HG02571 (cell line): ENCODE results near the gene CDC42EP3.

Source experiments
- ATAC-seq: cut with Tn5 transposase; IDR thresholded peaks from one replicate; pipeline ENCODE4 v1.9.1; 2021; ENCODE audit warnings: mild to moderate bottlenecking, moderate library complexity; ENCODE audit not compliant: unreplicated experiment

The CDC42EP3 gene, protein sequence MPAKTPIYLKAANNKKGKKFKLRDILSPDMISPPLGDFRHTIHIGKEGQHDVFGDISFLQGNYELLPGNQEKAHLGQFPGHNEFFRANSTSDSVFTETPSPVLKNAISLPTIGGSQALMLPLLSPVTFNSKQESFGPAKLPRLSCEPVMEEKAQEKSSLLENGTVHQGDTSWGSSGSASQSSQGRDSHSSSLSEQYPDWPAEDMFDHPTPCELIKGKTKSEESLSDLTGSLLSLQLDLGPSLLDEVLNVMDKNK

DNA sequence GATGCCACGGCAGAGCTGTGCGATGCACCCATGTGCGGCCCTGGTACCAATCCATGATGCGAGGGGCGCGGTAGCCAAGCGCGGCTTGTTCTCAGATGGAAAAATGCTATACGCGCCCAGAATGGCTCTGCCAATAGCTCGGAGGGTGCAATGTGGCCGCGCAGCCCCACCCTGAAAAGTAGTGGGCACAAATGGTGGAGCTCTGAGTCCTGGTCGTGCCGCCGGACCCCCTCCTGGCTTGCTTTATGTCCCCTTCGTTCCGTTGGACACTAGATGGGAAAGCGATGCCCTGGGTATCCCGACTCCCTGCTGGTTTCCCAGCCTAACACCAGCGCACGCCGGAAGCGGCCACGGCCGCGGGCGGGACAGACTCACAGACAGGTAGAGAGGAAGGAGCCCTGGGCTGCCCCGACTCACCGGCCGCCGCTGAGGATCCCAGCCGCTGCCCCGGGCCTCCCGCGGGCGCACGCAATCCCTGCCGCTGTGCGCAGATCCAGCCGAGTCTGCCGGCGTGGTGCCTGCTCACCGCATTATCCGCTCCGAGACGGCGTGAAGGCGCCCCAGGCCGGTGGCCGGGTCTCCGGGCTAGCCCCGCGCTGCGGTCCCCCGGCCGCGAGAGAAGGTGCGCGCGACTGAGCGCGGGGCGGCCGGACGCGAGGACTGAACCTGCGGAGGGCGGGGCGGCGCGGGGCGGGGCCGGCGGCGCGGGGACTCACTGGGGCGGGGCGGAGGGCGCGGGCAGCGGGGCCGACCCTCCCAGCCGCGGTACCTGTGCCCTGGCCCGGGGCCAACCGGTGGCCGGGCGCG, at the start of gene CDC42EP3:
Gene CDC42EP3, minus strand, starts transcription at position 634 of the 807 bp plus-strand sequence. CDS start 25,055 bp downstream, outside the sequence.
- ATAC-seq = peak; percentile 52

DNA sequence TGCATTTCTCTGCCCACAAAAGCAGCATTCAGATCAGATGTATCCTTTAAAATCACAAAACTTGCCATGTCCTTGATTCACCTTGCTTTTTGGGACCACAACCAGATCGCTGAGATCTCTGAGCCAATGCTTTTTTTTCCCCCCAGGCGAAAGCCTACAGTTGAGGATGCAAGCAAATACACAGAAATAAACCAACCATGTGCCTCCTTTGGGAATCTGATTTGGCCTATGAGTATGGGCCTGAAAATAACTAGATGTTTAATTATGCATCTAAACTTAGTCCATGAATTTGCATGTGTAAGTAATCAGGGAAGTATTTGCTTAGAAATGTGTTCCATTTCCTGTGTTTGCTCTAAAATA, 49.7 kb upstream of the CDC42EP3 start:
- ATAC-seq = no peak

DNA sequence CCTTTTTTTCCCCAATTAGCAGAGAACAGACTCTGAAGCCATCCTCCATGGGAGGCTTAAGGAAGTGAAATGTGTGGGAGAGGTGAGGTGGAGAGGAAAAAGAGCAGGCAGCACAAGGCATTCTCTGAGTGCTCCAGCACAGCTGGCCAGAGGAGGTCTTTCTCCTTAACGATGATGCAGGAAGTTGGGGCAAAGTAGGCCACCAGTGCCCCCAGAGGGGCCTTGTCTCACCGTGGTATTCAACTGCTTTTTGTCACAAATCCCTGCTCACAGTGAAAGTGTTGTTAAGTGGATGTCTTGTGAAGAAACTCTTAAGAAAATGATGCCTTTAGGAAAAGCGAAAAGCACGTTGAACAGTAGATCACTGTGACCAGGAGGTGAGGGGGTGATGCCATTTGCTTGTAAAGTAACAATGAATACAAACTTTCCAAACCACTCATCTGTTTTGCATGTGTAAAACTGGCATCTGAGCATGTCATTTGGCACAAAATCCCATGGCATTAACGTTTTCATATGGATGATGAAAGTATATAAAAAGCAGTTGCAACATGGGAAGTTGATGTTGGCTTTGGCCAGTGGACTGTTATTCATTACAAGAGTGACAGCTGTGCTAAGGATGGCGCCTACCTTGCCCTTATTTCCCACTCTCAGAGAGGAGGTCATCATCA, 49.2 kb upstream of the CDC42EP3 start:
- no peak for ATAC-seq

DNA sequence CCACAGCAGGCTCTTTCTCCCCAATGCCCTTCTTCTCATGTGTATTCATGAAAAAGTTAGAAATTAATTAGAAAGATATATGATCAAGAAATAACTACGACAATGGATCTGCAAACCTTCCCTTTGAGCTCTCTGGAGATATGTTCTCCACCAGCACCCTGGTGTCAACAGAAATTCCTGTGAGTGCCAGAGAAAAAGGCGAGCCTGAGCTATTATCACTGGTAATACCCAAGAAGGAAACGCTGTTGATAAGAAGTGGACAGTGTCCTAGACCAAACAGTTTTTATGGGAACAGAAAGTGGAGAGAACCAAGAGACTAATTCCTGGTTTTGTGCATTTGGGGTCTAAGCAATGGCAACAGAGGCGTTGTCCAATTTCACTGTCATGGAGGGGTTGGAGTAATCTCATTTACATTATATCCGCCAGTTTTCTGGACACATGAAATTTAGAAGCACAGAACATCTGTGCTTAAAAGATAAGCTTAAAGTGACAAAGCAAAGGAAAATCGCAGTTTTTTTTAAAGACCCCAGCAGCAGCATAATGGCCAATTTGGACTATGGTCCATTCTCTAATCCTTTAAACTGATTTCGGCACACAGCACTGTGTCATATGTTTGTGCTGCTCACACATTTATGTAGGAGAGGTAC, 47.2 kb upstream of the CDC42EP3 start:
- ATAC-seq = no peak

DNA sequence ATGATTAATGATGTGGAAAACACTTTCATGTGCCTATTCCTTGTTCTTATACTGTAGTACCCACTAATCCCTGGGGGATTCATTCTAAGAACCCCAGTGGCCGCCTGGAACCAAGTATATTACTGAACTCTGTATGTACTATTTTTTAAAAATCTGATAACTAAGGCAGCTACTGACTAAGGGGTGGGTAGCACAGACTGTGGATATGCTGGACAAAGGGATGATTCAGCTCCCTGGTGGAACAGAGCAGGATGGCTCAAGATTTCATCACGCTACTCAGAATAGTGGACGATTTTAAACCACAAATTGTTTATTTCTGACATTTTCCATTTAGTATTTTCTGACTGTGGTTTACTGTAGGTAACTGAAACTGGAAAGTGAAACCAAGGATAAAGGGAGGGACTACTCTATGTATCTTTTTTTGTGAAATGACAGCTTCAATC, 41.8 kb upstream of the CDC42EP3 start:
- no peak for ATAC-seq

DNA sequence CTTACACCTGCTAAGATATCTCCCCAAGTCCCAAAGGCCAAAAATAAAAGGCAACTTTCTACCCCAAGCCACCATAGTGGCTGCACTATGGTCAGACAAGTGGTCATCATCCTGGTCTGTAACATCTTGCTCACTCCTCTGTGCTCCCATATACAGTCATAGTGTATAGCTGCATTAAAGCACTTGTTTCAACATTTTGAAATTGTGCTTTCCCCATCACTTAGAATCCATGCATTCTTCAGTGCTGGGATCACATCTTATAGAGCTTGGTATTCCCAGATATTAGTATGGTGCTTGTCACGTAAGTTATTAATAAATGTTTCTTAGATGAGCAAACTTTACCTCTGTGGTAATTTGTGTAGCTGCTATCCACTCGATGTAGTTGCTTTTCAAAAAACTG, 40.4 kb upstream of the CDC42EP3 start:
- no peak for ATAC-seq

DNA sequence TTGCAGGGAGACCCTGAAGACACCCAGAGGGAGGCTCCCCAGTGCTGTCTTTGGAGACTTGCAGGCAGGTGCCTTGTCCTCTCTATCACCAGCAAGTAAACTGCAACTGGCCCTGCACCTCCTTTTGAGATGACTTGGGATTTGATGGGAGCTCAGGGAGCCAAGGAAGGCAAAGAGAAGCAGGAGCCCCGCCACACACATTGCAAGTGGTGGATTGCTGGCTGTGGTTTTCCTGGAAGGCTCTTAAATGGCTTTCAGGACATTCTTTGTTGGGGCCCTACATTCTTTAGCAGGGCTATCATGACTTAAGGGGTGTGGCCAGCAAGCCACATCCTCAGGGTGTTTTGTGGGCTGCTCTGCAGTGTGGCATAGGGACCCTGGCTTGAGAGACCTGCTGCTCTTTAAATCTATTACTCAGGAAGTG, 39.9 kb upstream of the CDC42EP3 start:
- no peak for ATAC-seq

DNA sequence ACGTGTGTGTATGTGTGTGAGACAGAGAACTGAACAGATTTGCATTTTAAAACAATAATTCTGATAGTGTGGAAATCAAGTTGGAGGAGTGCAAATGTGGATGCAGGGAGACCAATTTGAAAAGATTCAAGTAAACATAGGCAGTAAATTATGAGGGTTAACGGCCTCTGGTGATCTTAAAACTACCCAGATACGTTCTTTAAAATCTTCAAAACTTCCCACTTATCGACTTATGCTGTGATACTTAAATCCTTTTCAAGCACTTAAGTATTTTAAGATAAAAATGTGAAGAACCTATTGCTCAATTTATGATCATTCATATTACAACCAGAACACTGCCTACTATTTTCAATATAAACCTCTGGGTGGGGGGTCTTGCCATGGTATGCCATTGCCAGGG, 37.7 kb upstream of the CDC42EP3 start:
- ATAC-seq = no peak

DNA sequence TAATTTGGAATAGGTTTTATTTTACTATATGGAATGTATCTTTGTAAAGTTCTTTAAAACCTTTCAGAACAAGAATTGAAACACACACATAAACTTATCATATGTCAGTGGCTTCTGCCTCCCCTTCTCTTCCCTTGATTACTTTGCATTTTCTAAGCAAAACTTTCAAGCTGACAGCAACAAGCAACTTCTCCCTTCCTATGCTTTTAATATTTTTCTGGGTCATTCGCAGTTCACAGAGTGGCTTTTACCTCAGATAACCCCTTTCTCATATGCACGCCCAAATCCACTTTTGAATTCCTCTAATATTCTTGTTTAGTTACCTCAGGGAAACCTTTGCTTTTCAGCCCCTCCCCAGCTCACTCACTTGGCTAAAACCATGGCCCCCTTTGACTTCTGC, 36.7 kb upstream of the CDC42EP3 start:
- ATAC-seq = no peak

DNA sequence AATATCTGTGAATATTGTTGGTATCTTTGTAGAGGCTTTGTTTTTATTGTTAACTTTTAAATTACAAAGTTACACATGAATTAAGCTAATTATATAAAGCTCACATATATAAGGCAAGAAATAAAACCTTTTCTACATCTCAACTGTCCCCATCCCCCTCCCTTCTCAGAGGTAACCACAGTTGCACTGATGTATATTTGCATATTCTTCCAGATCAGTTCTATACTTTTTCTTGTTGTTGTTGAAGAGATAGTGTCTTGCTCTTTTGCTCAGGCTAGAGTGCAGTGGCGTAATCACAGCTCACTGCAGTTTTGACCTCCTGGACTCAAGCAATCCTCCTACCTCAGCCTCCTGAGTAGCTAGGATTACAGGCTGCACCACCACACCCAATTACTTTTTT, 36.0 kb upstream of the CDC42EP3 start:
- ATAC-seq = no peak

DNA sequence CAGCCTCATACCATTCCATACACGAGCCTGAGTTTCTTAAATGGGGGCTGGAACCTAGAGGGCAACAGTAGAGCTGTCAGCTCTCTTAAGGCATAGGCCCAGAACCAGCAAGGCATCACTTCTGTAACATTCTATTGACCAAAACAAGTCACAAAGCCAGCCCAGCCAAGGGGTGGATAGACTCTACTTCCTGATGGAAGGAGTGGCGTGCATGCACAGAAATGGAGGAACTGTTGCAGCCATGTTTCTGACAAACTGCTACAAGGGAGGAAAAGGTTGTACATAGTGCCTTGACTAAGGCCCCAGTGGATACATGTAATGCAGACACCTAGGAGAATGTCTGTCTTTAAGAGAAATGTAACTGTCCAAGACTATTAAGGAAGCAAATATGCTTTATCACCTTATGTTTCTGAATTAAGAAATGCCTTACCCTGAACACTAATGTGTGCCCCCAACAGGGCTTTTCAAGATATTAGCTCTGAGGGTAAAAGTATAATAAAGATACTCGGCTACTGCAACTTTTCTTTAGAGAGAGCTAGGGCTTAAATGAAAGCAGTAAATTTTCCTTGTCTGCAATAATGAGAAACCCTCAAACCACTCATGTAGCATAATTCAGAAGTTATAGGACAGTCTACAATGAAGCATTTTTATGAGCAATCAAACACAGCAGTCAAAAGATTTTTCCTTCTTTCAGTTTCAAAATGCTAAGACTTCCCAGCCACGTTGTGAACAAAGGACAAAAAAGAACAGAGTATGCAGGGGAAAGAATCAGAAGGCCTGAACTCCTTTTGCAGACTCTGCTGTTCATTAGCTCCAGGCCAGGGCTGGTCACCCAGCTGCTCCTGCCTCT, 35.1 kb upstream of the CDC42EP3 start:
- no peak for ATAC-seq

DNA sequence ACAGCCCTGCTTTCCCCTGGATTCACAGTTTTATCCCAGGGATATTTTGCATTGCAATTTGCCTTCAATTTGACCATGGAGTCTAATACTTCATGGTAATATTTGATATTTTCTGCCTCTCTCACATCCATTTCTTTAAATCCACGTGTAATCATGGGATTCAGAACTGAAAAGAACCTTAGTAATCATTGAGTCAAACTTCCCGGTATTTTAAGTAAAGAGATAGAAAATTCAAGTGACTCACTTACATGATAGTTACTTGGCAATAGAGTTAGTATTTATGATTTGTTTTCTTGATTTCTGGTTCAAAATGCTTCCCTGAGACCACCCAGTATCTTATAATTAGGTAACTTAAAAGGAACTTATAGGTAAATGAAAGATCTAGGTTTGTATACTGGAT, 33.7 kb upstream of the CDC42EP3 start:
- ATAC-seq = no peak

DNA sequence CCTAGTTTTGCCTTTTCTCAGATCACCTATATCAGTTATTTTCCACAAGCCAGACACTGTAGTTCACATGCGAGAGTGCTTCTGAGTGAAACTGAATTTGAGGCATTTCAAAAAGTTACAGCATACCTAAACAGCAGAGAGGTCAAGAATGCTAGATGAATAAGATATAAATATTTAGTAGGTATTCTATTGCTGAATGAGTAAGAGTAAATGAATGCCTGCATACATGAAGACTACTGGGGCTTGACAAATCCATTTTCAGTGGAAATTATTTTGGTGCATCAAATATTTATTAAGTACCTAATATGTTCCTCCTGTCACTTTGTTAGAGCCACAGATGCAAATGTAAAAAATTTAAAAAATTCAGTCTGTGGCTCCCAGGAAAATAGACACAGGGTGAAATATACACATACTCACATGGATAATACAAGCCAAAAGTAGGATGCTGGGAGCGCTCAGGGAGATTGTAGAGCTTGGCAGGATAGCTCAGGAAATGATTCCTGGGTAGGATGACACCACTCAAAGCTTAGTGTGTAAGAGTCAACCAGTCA, 27.6 kb upstream of the CDC42EP3 start:
- ATAC-seq = no peak

DNA sequence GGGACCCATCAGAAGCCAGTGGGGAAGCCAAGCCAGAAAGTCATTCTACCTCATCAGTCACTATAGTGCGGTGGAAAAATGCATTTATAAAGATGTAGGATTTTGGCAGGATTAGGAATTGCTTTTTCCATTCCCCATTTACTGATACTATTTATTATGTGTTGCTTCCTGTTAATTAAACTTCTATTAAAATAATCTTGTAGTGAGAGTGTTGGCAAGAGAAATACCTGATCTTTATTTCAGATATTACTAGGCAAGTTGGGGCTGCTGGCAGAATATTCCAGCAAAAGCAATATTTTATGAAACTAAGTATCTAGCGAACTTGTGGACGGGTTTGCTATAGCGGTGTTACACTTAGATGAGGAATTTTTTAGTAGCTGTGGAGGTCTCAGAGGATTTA, 23.9 kb upstream of the CDC42EP3 start:
- ATAC-seq = no peak

DNA sequence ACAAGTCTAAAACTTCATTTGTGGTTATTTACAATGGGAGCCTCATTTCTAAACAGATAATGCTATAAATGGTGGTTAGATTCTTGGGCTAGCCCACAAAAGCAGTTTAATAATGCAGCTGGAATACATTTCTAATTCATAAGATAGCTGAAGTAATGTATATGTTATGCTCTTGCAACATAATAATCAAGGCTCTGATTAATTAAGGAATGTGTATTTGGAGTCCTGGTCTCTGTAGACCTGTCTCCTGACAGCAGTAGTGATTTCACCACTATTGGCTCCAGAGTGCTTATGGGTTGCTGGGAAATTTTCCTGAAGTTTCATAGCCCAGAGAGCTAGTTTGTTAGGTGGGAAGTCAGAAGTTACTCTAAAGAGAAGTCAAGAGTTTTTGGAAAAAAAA, 21.3 kb upstream of the CDC42EP3 start:
- ATAC-seq = no peak

DNA sequence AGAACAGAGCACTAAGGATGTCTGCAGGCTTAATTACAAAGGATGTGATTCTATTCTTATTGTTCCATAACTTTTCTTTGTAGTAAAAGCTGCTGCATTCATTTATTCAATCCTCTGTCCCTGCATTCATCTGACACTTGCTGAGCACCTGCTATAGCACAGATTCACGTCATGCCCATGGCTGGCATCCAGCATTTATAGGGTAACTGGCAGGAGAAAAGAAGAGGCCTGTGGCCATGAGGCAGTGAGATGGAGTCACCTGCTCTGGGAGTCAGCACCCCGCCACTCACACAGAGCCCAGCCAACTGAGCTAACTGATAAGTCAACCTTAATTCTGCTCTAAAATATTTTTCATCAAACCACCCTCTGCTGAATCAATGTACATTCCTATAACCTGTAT, 18.3 kb upstream of the CDC42EP3 start:
- no peak for ATAC-seq

DNA sequence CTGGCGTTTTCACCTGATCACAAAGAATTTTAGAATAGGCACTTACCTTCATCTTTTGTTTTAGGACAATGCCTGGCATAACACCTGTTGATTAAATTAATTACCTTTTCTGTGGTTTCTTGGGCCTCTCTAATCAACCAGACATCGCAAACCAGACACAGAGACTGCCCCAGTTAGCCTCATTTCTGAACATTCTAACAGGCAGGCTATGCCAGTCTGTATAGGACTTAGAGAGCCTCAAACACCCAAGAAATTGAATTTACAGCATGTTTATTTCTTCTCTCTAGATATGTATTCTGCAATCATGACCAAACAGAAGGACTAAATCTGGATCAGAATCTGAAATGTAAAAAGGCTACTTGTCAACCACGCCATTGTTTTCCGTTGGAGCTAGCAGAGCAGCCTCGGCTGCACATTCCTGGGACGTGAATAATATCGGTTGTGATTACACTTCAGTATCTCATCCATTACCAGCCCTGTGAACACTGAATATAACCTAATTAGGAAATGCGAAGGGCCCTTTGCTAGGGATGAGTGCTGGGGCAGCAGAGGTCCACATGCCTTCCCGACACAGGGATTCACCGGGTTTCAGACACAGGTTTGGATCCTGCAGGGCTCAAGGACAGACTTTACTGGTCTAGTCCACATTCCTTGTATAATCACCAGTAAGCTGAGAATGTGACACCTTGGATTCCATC, 17.5 kb upstream of the CDC42EP3 start:
- ATAC-seq = no peak

DNA sequence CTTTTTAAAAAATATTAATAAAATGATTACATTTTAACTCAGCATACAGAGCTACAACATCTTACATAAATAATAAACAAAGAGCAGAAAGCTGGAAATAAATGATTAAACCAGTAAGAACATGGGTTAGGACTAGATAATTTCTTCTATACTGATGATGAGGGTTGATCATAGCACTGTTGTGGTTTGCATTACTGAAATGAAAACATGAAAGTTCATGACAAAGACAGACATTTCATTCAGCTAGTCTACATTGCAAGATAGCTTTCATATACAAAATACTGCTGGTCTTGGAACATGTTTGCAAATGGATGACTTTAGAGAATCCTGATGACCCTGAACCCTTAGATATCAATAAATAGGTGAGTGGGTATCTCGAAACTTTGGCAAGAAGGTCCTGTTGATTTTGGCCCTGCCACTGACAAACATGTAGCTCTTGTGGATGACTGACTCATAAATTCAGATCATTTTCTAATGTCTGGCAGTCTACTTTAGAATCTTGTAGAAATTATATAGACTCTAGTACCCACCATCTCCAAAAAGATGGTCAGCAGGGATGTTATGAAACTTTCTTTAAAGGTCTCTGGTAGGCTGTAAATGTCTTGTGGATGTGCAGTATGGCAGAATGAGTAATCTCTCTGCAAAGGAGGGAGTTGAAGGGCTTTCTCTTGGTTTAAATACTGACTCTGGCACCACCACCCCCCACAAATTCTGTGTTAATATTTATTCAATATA, 15.5 kb upstream of the CDC42EP3 start:
- ATAC-seq = no peak

DNA sequence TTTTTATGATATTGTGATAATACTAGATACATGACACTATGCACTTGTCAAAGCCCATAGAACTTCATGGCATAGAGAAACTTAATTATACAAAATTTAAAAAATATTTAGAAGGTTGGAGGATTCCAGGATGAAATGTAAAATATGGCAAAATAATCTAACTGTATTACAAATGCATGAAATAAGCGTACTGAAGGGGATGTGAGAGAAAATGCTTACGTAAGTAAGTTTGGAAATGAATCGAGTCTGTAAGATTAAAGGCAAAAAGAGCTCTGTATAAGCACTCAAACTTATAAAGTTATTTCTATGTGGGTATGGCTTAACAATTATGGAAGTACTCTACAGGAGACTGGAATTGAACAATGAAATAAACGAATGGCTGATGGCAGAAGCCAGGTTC, 13.4 kb upstream of the CDC42EP3 start:
- ATAC-seq = no peak
